ENCODE data around the gene TEX22.

The TEX22 gene

GRCh38 chr14:105374389-105374788 is 23.9 kb upstream of the TEX22 start:
- H3K4me3 ChIP-seq (ENCODE audit: low read depth, low read length, poor library complexity, severe bottlenecking) = no peak overlapping the region
- no peaks in the 10 kb centered on the region for H3K9me3 ChIP-seq (ENCODE audit: low read length)
- no peak overlapping the region for H3K4me2 ChIP-seq (ENCODE audit: low read length)
- peaks cover 6% of the 10 kb centered on the region; the same call in 1 of the 2 replicates for H3K27me3 ChIP-seq (ENCODE audit: insufficient read depth, low read length)
- no peak overlapping the region for H3K27ac ChIP-seq (ENCODE audit: low read depth, low read length, poor library complexity, severe bottlenecking)
- peaks cover 7% of the 10 kb centered on the region for H3K4me1 ChIP-seq (ENCODE audit: insufficient read depth, low read length, severe bottlenecking)
- H3K36me3 ChIP-seq (ENCODE audit: insufficient read depth, low read length) = no peaks in the 10 kb centered on the region
- no peaks in the 10 kb centered on the region for H3F3A ChIP-seq (ENCODE audit: insufficient read depth, low read length)
- H2AFZ ChIP-seq (ENCODE audit: low read length) = no peak overlapping the region
- H4K20me1 ChIP-seq (ENCODE audit: insufficient read depth, low read length) = no peaks in the 10 kb centered on the region
- H3K79me2 ChIP-seq (ENCODE audit: insufficient read depth, low read length) = no peaks in the 10 kb centered on the region
- no peak for TF ChIP-seq EZH2 (IDR thresholded peaks at IDR 0.05; ENCODE audit: borderline replicate concordance, low read length)
- TF ChIP-seq CTCF (IDR thresholded peaks at IDR 0.05; ENCODE audit: low read length) = no peak
- no peak overlapping the region for H3K9ac ChIP-seq (ENCODE audit: low read length)
- H3K9me2 ChIP-seq (ENCODE audit: low read depth, low read length) = no peaks in the 10 kb centered on the region

- H2AFZ ChIP-seq (ENCODE audit: low read length) = no peak overlapping the region
- H3K4me1 ChIP-seq (ENCODE audit: insufficient read depth, low read length, severe bottlenecking) = peaks cover 7% of the 10 kb centered on the region
- H3K4me3 ChIP-seq (ENCODE audit: low read depth, low read length, poor library complexity, severe bottlenecking) = no peak overlapping the region
- no peaks in the 10 kb centered on the region for H3K36me3 ChIP-seq (ENCODE audit: insufficient read depth, low read length)
- H3F3A ChIP-seq (ENCODE audit: insufficient read depth, low read length) = no peaks in the 10 kb centered on the region
- no peak overlapping the region for H3K9ac ChIP-seq (ENCODE audit: low read length)
- H3K79me2 ChIP-seq (ENCODE audit: insufficient read depth, low read length) = no peaks in the 10 kb centered on the region
- TF ChIP-seq EZH2 (IDR thresholded peaks at IDR 0.05; ENCODE audit: borderline replicate concordance, low read length) (no peak), CTCF (IDR thresholded peaks at IDR 0.05; ENCODE audit: low read length) (no peak)
- H3K9me3 ChIP-seq (ENCODE audit: low read length) = no peaks in the 10 kb centered on the region
- no peak overlapping the region for H3K4me2 ChIP-seq (ENCODE audit: low read length)
- H4K20me1 ChIP-seq (ENCODE audit: insufficient read depth, low read length) = no peaks in the 10 kb centered on the region
- H3K27ac ChIP-seq (ENCODE audit: low read depth, low read length, poor library complexity, severe bottlenecking) = no peak overlapping the region
- no peaks in the 10 kb centered on the region for H3K9me2 ChIP-seq (ENCODE audit: low read depth, low read length)
- peaks cover 6% of the 10 kb centered on the region; the same call in 1 of the 2 replicates for H3K27me3 ChIP-seq (ENCODE audit: insufficient read depth, low read length)
These were observed 22.7 kb upstream of the TEX22 start for GRCh38 chr14:105375635-105376057.

GRCh38 chr14:105376521-105377440 is 21.6 kb upstream of the TEX22 start:
- Histone ChIP-seq H3K9me2 (ENCODE audit: low read depth, low read length) (no peaks in the 10 kb centered on the region), H3K79me2 (ENCODE audit: insufficient read depth, low read length) (no peaks in the 10 kb centered on the region), H2AFZ (ENCODE audit: low read length) (no peak overlapping the region), H3K36me3 (ENCODE audit: insufficient read depth, low read length) (no peaks in the 10 kb centered on the region), H3K27me3 (ENCODE audit: insufficient read depth, low read length) (peaks cover 6% of the 10 kb centered on the region; the same call in 1 of the 2 replicates), H3K9me3 (ENCODE audit: low read length) (no peaks in the 10 kb centered on the region), H3F3A (ENCODE audit: insufficient read depth, low read length) (no peaks in the 10 kb centered on the region), H3K27ac (ENCODE audit: low read depth, low read length, poor library complexity, severe bottlenecking) (no peak overlapping the region), H3K4me2 (ENCODE audit: low read length) (no peak overlapping the region), H3K9ac (ENCODE audit: low read length) (no peak overlapping the region), H3K4me1 (ENCODE audit: insufficient read depth, low read length, severe bottlenecking) (peaks cover 7% of the 10 kb centered on the region), H3K4me3 (ENCODE audit: low read depth, low read length, poor library complexity, severe bottlenecking) (no peak overlapping the region), H4K20me1 (ENCODE audit: insufficient read depth, low read length) (no peaks in the 10 kb centered on the region)
- TF ChIP-seq CTCF (IDR thresholded peaks at IDR 0.05; ENCODE audit: low read length) (peak; percentile 72), EZH2 (IDR thresholded peaks at IDR 0.05; ENCODE audit: borderline replicate concordance, low read length) (no peak)
